Dermis microvascular lymphatic vessel endothelial cell (primary cell): Measurements from ENCODE around the gene MATR3. TPM values are rescaled to one million over a fixed set of nuclear protein-coding genes. Genes with fewer than 3 reads are reported as not detected.
"Not testable (repeated sequence)": the region's sequence is repeated elsewhere in the genome, so short reads cannot be mapped to it uniquely, and the experiment has no call there.

Source experiments
- DNase-seq, 2 donors: peaks; one replicate each; pipeline versions ENCODE4 v3.0.0 to v3.0.0-alpha.2; 2010; ENCODE audit warnings: low read depth in 2 of 2
- total RNA-seq: library from RNA; depleted of rRNA; stranded (reverse); fragments of >200 nt; gene quantifications from 2 replicates; pipeline ENCODE4 v1.2.1, GENCODE V29; 2014

The MATR3 gene
- total RNA-seq, 1 donor from 2014 or later, result 152 TPM

DNA sequence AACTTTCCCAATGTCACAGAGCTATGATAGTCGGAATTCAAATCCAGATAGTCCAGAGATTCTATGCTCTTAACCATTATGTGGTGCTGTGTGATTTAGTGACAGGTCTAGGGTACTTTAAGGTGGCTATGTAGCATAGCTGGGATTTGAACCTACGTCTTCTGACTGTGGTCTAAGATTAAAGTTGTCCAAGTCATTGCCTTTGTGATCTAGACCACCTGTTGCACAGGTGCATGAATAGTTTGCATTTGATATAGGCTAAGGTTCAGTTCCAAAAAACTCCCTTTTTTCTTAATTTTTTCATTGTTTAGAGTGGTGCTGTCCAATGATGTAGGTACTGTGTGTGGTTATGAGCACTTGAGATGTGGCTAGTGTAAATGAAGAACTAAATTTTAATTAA lies 50.6 kb downstream of the MATR3 start:
- no peak for DNase-seq

DNA sequence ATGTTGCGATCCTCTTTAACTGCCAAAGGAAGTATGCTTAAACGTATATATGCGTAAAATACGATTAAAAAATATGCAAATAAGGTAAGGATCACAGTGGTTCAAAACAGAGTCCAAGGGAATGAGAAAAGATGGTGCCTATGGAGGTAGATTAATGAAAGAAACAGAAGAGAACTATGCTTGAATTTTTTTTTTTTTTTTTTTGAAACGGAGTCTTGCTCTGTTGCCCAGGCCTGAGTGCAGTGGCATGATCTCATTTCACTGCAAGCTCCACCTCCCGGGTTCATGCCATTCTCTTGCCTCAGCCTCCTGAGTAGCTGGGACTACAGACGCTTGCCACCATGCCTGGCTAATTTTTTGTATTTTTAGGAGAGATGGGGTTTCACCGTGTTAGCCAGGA lies 51.9 kb downstream of the MATR3 start:
- not testable (repeated sequence) for DNase-seq

- not testable (repeated sequence) for DNase-seq
These were observed 54.3 kb downstream of the MATR3 start for GRCh38 chr5:139347863-139348262.

DNA sequence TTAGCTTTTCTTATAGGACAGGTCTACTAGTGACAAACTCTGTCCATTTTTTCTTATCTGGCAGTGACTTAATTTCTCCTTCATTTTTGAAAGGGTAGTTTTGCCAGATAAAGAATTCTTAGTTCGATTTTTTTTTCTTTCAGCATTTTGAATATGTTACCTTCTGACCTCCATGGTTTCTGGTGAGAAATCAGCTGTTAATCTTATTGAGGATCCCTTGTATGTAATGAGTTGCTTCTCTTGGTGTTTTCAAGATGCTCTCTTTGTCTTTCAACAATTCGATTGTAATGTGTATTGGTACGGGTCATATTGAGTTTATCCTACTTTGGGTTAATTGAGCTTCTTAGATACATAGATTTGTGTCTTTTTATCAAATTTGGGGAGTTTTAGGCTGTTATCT lies 60.6 kb downstream of the MATR3 start:
- no peak for DNase-seq

DNA sequence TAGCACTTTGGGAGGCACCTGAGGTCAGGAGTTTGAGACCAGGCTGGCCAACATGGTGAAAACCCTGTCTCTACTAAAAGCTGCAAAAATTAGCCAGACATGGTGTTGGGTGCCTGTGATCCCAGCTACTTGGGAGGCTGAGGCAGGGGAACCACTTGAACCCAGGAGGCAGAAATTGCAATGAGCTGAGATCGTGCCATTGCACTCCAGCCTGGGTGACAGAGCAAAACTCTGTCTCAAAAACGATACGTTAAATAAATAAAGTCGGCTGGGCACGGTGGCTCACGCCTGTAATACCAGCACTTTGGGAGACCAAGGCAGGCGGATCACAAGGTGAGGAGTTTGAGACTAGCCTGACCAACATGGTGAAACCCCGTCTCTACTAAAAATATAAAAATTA lies 62.4 kb downstream of the MATR3 start:
- not testable (repeated sequence) for DNase-seq

DNA sequence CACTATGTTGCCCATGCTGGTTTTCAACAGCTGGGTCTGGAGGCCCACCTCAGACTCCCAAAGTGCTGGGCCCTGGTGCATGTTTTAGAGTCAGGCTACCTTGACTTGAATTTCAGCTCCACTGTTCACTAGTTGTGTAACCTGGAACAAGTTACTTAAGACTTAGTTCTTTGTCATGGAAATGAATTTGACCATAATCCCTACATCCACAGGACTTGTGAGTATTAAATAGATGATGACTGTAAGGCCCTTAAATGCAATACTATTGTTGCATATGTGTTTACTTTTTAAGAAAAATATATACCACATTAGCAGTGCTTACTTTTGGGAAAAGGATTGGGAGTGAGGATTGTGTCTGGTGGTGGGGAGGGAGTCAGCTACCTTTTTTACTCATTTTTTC lies 64.5 kb downstream of the MATR3 start:
- DNase-seq, result no peak

GRCh38 chr5:139360384-139360783 lies 66.8 kb downstream of the MATR3 start:
- no peak for DNase-seq

DNA sequence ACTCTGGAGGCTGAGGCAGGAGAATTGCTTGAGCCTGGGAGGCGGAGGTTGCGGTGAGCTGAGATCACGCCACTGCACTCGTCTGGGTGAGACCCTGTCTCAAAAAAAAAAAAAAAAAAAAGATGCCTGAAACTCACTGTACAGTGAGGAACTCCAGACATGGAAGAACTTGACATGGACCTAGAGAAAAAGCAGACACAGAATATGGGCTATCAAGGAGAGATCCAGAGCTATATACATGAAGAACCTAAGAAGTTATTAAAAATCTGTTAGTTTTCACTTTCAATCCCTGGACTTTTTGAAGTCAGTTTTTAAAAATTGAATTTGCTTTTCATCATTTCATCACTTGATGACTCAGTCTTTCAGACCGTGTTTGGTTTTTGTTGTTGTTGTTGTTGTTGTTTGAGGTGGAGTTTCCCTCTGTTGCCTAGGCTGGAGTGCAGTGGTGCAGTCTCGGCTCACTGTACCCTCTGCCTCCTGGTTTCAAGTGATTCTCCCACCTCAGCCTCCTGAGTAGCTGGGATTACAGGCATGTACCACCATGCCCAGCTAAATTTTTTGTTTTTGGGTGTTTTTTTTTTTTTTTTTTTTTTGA lies 68.4 kb downstream of the MATR3 start:
- DNase-seq, result no peak

GRCh38 chr5:139363937-139364336 lies 70.4 kb downstream of the MATR3 start:
- no peak for DNase-seq

- DNase-seq, result no peak
These were observed 70.9 kb downstream of the MATR3 start for GRCh38 chr5:139364466-139364865.

DNA sequence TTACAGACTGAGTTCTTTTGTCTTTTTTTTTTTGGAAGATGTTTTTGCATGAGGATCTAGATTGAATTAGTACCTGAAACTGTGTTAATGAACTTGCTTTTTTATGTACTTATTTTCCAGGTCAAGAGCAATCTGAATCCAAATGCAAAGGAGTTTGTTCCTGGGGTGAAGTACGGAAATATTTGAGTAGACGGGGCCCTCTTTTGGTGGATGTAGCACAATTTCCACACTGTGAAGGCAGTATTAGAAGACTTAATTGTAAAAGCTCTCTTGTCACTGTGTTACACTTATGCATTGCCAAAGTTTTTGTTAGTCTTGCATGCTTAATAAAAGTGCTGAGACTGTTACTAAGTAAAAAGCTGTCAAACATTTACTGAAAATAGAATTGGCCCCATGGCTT lies 75.1 kb downstream of the MATR3 start:
- no peak for DNase-seq

- no peak for DNase-seq
These were observed 75.6 kb downstream of the MATR3 start for GRCh38 chr5:139369181-139369580.

DNA sequence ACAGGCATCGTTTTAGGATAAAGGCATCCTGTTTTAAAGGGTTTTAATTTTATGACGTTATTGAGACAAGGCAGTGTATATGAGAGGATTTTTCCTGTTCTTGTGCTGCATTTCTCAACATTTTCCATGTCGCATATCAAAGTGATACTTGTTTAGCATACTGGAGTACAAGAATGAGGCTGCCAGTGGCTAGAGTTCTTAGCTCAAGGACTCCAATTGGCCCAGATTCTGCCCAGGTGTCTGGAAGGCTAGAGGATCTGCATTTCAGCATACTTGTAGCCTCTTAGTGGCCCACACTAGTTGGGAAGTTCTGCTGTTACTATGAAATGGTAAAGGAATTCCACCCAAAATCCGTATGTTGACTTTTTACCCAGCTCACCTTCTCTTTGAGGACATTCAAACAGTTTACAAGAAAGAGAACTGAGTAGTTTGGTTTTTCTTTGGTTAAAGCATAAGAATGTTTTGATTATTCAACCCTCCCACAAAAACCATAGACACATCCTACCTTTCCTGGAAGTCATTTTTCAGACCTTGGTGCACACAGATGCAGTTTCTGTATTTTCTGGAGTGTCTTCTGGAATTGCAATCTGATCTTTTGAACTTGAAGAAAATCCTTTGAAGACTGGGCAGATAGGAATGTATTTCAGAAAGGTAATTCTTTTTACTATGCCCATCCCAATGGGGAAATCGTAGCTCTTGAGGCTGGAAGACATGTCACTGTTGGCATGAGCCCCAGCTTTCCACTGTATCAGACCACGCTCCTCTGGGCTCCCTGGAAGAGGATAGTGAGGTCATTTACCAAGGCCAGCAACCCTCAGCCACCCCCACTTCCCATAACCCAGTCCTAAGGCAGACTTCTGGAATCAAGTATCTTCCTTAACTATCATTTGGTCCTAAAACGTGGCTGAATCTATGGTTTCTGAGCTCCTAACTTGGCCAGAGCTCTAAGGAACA lies 78.2 kb downstream of the MATR3 start:
- no peak for DNase-seq

GRCh38 chr5:139374909-139375308 lies 81.4 kb downstream of the MATR3 start:
- no peak for DNase-seq

DNA sequence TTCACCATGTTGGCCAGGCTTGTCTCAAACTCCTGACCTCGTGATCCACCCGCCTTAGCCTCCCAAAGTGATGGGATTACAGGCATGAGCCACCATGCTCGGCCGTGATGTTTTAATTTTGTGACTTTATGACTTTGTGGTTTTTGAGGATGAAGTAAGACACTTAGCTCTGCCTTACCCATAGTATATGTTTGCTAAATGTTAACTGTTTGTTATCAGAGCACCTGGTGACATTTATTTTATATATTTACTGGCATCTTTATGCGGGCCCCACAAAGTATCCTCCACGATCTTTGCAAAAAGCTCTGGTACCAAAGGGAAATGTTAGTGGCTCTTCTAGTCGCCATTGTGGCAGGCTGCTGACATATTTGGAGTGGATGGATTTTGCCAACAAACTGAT lies 82.8 kb downstream of the MATR3 start:
- no peak for DNase-seq

GRCh38 chr5:139377226-139377625 lies 83.7 kb downstream of the MATR3 start:
- no peak for DNase-seq

DNA sequence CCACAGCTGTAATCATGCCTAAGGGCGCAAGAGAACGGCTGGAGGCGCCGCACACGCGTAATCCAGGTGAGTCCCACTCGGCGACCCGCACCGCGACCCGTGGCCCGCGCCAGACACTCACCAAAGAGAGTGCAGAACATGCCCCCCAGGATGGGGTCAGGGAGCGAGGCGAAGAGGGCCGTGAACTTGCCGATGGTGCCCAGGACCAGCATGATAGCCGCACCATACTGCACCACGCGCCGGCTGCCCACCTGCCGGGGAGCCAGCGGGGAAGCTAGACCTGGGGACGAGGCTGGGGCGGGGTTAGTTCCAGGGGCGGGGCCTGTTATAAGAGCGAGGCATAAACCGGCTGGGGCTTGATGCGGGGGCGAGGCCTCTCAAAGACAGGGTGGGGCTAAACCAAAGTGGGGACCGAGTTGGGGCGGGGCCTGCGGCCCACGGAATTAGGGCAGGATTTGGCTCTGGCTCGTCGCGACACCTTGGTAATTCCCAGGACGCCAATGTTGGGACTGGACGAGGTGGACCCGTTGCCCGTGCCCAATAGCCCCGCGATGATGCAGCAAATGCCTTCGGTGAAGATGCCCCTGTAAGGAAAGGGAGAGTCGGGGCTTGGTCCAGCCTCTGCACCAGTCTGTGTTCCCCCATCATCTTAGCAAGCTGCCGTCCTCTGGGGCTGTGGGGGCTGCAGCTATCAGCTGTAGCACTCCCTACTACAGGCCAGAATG lies 84.7 kb downstream of the MATR3 start:
- no peak for DNase-seq

DNA sequence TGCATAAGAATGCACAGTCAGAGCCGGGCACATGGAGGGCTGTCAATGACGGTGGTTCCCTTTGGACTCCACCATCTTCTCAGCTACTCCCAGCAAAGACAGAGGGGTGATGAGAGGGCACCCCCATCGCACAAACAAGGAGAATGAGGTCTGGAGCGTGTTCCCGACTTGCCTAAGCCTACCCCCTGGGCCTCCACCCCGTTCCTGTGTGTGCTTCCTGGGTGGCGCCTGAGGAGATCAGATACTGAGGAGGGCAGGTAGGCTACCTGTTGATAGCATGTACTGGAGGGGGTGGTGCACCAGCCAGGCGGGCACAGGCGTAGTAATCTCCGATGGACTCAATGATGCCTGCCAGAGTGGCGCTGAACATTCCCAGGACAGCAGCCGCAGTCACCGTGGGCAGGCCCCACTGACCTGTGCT lies 85.4 kb downstream of the MATR3 start:
- DNase-seq, result no peak

- no peak for DNase-seq
These were observed 86.3 kb downstream of the MATR3 start for GRCh38 chr5:139379626-139380449.
